GM23338 (cell line): ENCODE data around the gene GALNT1. TPM values are rescaled to one million over a fixed set of nuclear protein-coding genes. Genes with fewer than 3 reads are reported as not detected.

Experiments
- ATAC-seq: fragments of 200-7000 bp; cut with Tn5 transposase; 3 replicates; pipeline ENCODE4 v1.9.1; 2020
- DNase-seq: peaks from one replicate; pipeline ENCODE4 v3.0.0-alpha.2; 2015; ENCODE audit warnings: low spot score
- H2AFZ ChIP-seq: fragments of 200-600 bp; sonication (generic); 2 replicates; pipeline ENCODE4 v1.8.0; 2016; ENCODE audit warnings: antibody characterized with exemption, mild to moderate bottlenecking, moderate library complexity
- H3F3A ChIP-seq: fragments of 200-600 bp; sonication (generic); replicated peaks from 2 replicates; pipeline ENCODE4 v1.8.0; 2017; ENCODE audit warnings: antibody characterized with exemption, mixed run types, low read depth
- H3K27ac ChIP-seq: fragments of 200-600 bp; sonication (generic); 2 replicates; pipeline ENCODE4 v1.6.1; 2016; ENCODE audit warnings: low read depth
- H3K27me3 ChIP-seq: fragments of 200-600 bp; sonication (generic); 2 replicates; pipeline ENCODE4 v1.8.0; 2016; ENCODE audit warnings: mild to moderate bottlenecking, mixed run types, moderate library complexity; ENCODE audit not compliant: insufficient read depth
- H3K36me3 ChIP-seq: fragments of 200-600 bp; sonication (generic); 2 replicates; pipeline ENCODE4 v1.8.0; 2016; ENCODE audit warnings: mild to moderate bottlenecking; ENCODE audit not compliant: insufficient read depth
- H3K4me1 ChIP-seq: fragments of 200-600 bp; sonication (generic); 2 replicates; pipeline ENCODE4 v1.8.0; 2016; ENCODE audit warnings: mild to moderate bottlenecking, moderate library complexity; ENCODE audit not compliant: insufficient read depth
- H3K4me2 ChIP-seq: fragments of 200-600 bp; sonication (generic); 2 replicates; pipeline ENCODE4 v1.7.1; 2017; ENCODE audit warnings: mixed run types
- H3K4me3 ChIP-seq: fragments of 200-600 bp; sonication (generic); 2 replicates; pipeline ENCODE4 v1.6.1; 2016; ENCODE audit warnings: mixed run types
- H3K79me2 ChIP-seq: fragments of 200-600 bp; sonication (generic); replicated peaks from 2 replicates; pipeline ENCODE4 v1.8.0; 2017; ENCODE audit warnings: mild to moderate bottlenecking; ENCODE audit not compliant: insufficient read depth
- H3K9me2 ChIP-seq: fragments of 200-600 bp; sonication (generic); 2 replicates; pipeline ENCODE4 v1.8.0; 2017; ENCODE audit not compliant: insufficient read depth
- H4K20me1 ChIP-seq: fragments of 200-600 bp; sonication (generic); replicated peaks from 2 replicates; pipeline ENCODE4 v1.8.0; 2017; ENCODE audit warnings: mild to moderate bottlenecking; ENCODE audit not compliant: insufficient read depth
- H3K27ac Mint-ChIP-seq: 2 replicates; pipeline ENCODE4 v1.8.0; 2020; ENCODE audit warnings: inconsistent platforms, mild to moderate bottlenecking, moderate library complexity, mixed read lengths
- H3K27me3 Mint-ChIP-seq: 3 replicates; pipeline ENCODE4 v1.8.0; 2022; ENCODE audit warnings: low read depth, mild to moderate bottlenecking, moderate library complexity, mixed read lengths, inconsistent platforms; ENCODE audit not compliant: insufficient read depth, poor library complexity
- H3K36me3 Mint-ChIP-seq: 3 replicates; pipeline ENCODE4 v1.8.0; 2021; ENCODE audit warnings: low read depth, mild to moderate bottlenecking, inconsistent platforms, moderate library complexity, mixed read lengths
- H3K4me1 Mint-ChIP-seq: 3 replicates; pipeline ENCODE4 v1.8.0; 2020; ENCODE audit warnings: mild to moderate bottlenecking, inconsistent platforms, mixed read lengths
- H3K4me3 Mint-ChIP-seq: 3 replicates; pipeline ENCODE4 v1.8.0; 2021; ENCODE audit warnings: moderate library complexity, mild to moderate bottlenecking, inconsistent platforms, mixed read lengths
- H3K9me3 Mint-ChIP-seq: 3 replicates; pipeline ENCODE4 v1.8.0; 2020; ENCODE audit warnings: moderate library complexity, mild to moderate bottlenecking, inconsistent platforms, mixed read lengths
- CREB1 ChIP-seq: fragments of 250-450 bp; sonication (Bioruptor Pico); IDR thresholded peaks from 2 replicates; pipeline ENCODE4 v1.5.0; 2020; ENCODE audit warnings: low read depth, mild to moderate bottlenecking, moderate library complexity
- EZH2 ChIP-seq: fragments of 200-600 bp; sonication (generic); IDR thresholded peaks from one replicate; pipeline ENCODE4 v1.8.0; 2017; ENCODE audit warnings: antibody characterized with exemption, mild to moderate bottlenecking, low read depth; ENCODE audit not compliant: unreplicated experiment
- EZH2phosphoT487 ChIP-seq: fragments of 200-600 bp; sonication (generic); IDR thresholded peaks from one replicate; pipeline ENCODE4 v1.8.1; 2018; ENCODE audit warnings: antibody characterized with exemption; ENCODE audit not compliant: unreplicated experiment
- JUNB ChIP-seq: IDR thresholded peaks from one replicate; pipeline ENCODE4 v1.6.1; 2016; ENCODE audit warnings: antibody characterized with exemption; ENCODE audit not compliant: unreplicated experiment
- NANOG ChIP-seq: IDR thresholded peaks from 2 replicates; pipeline ENCODE4 v1.6.1; 2016; ENCODE audit warnings: antibody characterized with exemption, borderline replicate concordance
- POLR2AphosphoS5 ChIP-seq: IDR thresholded peaks from 2 replicates; pipeline ENCODE4 v1.6.1; 2016; ENCODE audit warnings: antibody characterized with exemption, low read depth
- STAT1 ChIP-seq: IDR thresholded peaks from one replicate; pipeline ENCODE4 v1.6.1; 2016; ENCODE audit warnings: antibody characterized with exemption; ENCODE audit not compliant: unreplicated experiment
- ZNF114 ChIP-seq: fragments of 250-450 bp; sonication (Bioruptor Pico); IDR thresholded peaks from 2 replicates; pipeline ENCODE4 v1.5.0; 2020; ENCODE audit warnings: mild to moderate bottlenecking, moderate library complexity
- ZNF331 ChIP-seq: fragments of 250-450 bp; sonication (Bioruptor Pico); IDR thresholded peaks from 2 replicates; pipeline ENCODE4 v1.5.0; 2020; ENCODE audit warnings: low read depth, mild to moderate bottlenecking, moderate library complexity
- polyA plus RNA-seq: library from polyadenylated mRNA; unstranded; fragments of >200 nt; fragmentation: Nextera tagmentation; extraction: Ambion mirVana; gene quantifications from 2 replicates; pipeline ENCODE4 v1.2.1, GENCODE V29; 2016
- total RNA-seq: library from RNA; depleted of rRNA; stranded (reverse); fragments of >200 nt; shearing (Covaris generic); gene quantifications from 2 replicates; pipeline ENCODE4 v1.2.3, GENCODE V29; 2014
- TF ChIP-seq, protein P1 (sequence below): IDR thresholded peaks from 2 replicates; pipeline ENCODE4 v1.6.1; 2016; ENCODE audit warnings: antibody characterized with exemption
- TF ChIP-seq, protein P2 (sequence below), 2 experiments: fragments of 200-600 bp in 1 of 2; sonication (generic) in 1 of 2; conservative IDR thresholded peaks; 2 replicates each; pipeline versions ENCODE4 v1.5.1 to v1.6.1; 2016 to 2017; ENCODE audit warnings: antibody characterized with exemption in 2 of 2, low read depth in 2 of 2, mild to moderate bottlenecking in 2 of 2, moderate library complexity in 1 of 2
- TF ChIP-seq, protein P3 (sequence below): IDR thresholded peaks from one replicate; pipeline ENCODE4 v1.6.1; 2018; ENCODE audit warnings: antibody characterized with exemption; ENCODE audit not compliant: unreplicated experiment
- TF ChIP-seq, protein P4 (sequence below): fragments of 250-450 bp; sonication (Bioruptor Pico); IDR thresholded peaks from 2 replicates; pipeline ENCODE4 v1.5.0; 2020; ENCODE audit warnings: mild to moderate bottlenecking, moderate library complexity

Gene GALNT1
- total and polyA plus RNA-seq, 2 experiments from 2014 or later: 37.4 to 60.8 TPM

DNA sequence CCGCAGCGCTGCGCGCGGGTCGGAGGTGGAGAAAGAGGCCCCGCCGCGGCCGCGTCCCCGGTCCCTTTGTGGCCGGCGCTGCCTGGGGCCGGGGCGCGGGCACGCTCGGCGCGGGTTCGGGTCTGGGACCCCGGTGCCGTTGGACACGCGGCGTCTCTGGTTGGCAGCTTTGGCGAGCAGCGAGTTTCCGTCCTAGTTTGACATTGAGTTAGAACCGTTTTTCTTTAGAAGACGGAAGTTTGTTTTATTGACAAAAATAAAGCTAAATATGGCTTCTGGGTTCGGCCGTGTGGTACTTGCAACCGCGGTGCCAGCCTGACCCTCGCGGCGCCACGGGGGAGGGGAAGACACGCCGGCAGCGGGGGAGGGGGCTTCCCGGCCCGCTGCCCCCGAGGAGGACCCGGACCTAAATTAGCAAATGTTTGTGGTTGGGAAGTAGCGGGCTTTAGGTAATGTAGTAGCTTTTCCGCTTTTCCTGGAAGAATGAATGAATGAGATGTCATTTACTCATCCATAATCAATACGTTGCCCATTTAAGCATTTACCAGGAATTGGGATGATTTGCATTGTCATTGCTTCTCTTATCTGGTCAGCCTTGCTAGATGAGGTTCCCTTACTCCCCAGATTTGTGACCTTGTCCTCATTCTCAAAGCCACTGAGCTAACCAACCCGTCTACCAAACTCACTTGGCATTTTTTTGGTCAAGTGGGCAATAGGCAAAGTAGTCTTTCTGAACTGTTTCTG is 530 bp downstream of the GALNT1 start:
- DNase-seq (peak; percentile 50), ATAC-seq (peak; percentile 29)
- Mint-ChIP-seq H3K27ac (no peak overlapping the region; the same call in 1 of the 2 replicates), H3K27me3 (no peaks in the 10 kb centered on the region), H3K4me1 (peaks cover 13% of the 10 kb centered on the region), H3K4me3 (peak overlapping the region; percentile 76), H3K36me3 (peaks cover 32% of the 10 kb centered on the region), H3K9me3 (peaks cover 31% of the 10 kb centered on the region)
- H4K20me1 ChIP-seq: peaks cover 6% of the 10 kb centered on the region
- H3K4me1 ChIP-seq: peaks cover 18% of the 10 kb centered on the region
- 0 out of 2 replicates have a peak overlapping the region, but pooled peaks have one; percentile 61 for H2AFZ ChIP-seq
- H3K36me3 ChIP-seq: peaks cover 8% of the 10 kb centered on the region
- TF ChIP-seq ZNF114 (CRISPR knock-in tag) (no peak), POLR2AphosphoS5 (no peak), NANOG (no peak), STAT1 (no peak), CREB1 (CRISPR knock-in tag) (no peak), EZH2phosphoT487 (no peak), ZNF331 (CRISPR knock-in tag) (no peak), JUNB (no peak), EZH2 (no peak)
- TF ChIP-seq, protein P1, sequence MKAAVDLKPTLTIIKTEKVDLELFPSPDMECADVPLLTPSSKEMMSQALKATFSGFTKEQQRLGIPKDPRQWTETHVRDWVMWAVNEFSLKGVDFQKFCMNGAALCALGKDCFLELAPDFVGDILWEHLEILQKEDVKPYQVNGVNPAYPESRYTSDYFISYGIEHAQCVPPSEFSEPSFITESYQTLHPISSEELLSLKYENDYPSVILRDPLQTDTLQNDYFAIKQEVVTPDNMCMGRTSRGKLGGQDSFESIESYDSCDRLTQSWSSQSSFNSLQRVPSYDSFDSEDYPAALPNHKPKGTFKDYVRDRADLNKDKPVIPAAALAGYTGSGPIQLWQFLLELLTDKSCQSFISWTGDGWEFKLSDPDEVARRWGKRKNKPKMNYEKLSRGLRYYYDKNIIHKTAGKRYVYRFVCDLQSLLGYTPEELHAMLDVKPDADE: no peak
- TF ChIP-seq, protein P2, sequence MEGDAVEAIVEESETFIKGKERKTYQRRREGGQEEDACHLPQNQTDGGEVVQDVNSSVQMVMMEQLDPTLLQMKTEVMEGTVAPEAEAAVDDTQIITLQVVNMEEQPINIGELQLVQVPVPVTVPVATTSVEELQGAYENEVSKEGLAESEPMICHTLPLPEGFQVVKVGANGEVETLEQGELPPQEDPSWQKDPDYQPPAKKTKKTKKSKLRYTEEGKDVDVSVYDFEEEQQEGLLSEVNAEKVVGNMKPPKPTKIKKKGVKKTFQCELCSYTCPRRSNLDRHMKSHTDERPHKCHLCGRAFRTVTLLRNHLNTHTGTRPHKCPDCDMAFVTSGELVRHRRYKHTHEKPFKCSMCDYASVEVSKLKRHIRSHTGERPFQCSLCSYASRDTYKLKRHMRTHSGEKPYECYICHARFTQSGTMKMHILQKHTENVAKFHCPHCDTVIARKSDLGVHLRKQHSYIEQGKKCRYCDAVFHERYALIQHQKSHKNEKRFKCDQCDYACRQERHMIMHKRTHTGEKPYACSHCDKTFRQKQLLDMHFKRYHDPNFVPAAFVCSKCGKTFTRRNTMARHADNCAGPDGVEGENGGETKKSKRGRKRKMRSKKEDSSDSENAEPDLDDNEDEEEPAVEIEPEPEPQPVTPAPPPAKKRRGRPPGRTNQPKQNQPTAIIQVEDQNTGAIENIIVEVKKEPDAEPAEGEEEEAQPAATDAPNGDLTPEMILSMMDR (conservative IDR thresholded peaks at IDR 0.05; ENCODE audit: low read depth in 2 of 2): no peak
- TF ChIP-seq, protein P3, sequence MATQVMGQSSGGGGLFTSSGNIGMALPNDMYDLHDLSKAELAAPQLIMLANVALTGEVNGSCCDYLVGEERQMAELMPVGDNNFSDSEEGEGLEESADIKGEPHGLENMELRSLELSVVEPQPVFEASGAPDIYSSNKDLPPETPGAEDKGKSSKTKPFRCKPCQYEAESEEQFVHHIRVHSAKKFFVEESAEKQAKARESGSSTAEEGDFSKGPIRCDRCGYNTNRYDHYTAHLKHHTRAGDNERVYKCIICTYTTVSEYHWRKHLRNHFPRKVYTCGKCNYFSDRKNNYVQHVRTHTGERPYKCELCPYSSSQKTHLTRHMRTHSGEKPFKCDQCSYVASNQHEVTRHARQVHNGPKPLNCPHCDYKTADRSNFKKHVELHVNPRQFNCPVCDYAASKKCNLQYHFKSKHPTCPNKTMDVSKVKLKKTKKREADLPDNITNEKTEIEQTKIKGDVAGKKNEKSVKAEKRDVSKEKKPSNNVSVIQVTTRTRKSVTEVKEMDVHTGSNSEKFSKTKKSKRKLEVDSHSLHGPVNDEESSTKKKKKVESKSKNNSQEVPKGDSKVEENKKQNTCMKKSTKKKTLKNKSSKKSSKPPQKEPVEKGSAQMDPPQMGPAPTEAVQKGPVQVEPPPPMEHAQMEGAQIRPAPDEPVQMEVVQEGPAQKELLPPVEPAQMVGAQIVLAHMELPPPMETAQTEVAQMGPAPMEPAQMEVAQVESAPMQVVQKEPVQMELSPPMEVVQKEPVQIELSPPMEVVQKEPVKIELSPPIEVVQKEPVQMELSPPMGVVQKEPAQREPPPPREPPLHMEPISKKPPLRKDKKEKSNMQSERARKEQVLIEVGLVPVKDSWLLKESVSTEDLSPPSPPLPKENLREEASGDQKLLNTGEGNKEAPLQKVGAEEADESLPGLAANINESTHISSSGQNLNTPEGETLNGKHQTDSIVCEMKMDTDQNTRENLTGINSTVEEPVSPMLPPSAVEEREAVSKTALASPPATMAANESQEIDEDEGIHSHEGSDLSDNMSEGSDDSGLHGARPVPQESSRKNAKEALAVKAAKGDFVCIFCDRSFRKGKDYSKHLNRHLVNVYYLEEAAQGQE: no peak
- TF ChIP-seq, protein P4, sequence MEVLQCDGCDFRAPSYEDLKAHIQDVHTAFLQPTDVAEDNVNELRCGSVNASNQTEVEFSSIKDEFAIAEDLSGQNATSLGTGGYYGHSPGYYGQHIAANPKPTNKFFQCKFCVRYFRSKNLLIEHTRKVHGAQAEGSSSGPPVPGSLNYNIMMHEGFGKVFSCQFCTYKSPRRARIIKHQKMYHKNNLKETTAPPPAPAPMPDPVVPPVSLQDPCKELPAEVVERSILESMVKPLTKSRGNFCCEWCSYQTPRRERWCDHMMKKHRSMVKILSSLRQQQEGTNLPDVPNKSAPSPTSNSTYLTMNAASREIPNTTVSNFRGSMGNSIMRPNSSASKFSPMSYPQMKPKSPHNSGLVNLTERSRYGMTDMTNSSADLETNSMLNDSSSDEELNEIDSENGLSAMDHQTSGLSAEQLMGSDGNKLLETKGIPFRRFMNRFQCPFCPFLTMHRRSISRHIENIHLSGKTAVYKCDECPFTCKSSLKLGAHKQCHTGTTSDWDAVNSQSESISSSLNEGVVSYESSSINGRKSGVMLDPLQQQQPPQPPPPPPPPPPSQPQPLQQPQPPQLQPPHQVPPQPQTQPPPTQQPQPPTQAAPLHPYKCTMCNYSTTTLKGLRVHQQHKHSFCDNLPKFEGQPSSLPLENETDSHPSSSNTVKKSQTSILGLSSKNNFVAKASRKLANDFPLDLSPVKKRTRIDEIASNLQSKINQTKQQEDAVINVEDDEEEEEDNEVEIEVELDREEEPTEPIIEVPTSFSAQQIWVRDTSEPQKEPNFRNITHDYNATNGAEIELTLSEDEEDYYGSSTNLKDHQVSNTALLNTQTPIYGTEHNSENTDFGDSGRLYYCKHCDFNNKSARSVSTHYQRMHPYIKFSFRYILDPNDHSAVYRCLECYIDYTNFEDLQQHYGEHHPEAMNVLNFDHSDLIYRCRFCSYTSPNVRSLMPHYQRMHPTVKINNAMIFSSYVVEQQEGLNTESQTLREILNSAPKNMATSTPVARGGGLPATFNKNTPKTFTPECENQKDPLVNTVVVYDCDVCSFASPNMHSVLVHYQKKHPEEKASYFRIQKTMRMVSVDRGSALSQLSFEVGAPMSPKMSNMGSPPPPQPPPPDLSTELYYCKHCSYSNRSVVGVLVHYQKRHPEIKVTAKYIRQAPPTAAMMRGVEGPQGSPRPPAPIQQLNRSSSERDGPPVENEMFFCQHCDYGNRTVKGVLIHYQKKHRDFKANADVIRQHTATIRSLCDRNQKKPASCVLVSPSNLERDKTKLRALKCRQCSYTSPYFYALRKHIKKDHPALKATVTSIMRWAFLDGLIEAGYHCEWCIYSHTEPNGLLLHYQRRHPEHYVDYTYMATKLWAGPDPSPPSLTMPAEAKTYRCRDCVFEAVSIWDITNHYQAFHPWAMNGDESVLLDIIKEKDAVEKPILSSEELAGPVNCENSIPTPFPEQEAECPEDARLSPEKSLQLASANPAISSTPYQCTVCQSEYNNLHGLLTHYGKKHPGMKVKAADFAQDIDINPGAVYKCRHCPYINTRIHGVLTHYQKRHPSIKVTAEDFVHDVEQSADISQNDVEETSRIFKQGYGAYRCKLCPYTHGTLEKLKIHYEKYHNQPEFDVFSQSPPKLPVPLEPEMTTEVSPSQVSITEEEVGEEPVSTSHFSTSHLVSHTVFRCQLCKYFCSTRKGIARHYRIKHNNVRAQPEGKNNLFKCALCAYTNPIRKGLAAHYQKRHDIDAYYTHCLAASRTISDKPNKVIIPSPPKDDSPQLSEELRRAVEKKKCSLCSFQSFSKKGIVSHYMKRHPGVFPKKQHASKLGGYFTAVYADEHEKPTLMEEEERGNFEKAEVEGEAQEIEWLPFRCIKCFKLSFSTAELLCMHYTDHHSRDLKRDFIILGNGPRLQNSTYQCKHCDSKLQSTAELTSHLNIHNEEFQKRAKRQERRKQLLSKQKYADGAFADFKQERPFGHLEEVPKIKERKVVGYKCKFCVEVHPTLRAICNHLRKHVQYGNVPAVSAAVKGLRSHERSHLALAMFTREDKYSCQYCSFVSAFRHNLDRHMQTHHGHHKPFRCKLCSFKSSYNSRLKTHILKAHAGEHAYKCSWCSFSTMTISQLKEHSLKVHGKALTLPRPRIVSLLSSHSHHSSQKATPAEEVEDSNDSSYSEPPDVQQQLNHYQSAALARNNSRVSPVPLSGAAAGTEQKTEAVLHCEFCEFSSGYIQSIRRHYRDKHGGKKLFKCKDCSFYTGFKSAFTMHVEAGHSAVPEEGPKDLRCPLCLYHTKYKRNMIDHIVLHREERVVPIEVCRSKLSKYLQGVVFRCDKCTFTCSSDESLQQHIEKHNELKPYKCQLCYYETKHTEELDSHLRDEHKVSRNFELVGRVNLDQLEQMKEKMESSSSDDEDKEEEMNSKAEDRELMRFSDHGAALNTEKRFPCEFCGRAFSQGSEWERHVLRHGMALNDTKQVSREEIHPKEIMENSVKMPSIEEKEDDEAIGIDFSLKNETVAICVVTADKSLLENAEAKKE: no peak
- no peaks in the 10 kb centered on the region for H3K9me2 ChIP-seq
- H3K27ac ChIP-seq: no peak overlapping the region
- H3K79me2 ChIP-seq: peaks cover 51% of the 10 kb centered on the region
- H3K4me3 ChIP-seq: peak overlapping the region; percentile 96
- peaks cover 25% of the 10 kb centered on the region for H3K27me3 ChIP-seq
- H3F3A ChIP-seq: no peaks in the 10 kb centered on the region
- peak overlapping the region; percentile 98 for H3K4me2 ChIP-seq
